GM12874 (cell line): ENCODE data around the gene THEM5.

Experiments
- CTCF ChIP-seq: IDR thresholded peaks from 2 replicates; pipeline ENCODE4 v1.5.1; 2011; ENCODE audit warnings: low read depth, mild to moderate bottlenecking, control low read depth, low read length, moderate library complexity; ENCODE audit not compliant: insufficient read depth

THEM5 gene

DNA sequence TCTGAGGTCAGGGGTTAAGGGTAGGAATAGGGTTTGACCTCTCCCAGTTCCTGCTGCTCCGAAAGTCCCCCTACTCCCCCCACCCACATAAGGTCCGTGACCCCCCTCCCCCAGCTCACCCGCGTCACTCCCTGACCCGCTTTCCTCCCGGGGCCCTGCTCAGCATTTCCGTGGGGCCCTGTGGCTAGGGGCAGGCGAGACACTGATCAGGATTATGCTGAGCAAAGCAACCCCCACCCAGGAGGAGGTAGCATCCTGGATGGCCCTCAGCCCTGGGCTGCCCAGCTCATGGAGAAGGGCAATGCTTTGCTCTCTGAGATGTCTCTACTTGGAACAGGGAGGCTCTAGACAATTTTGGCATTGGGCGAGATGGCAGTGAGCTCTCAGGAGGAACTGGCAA lies 25.7 kb downstream of the THEM5 start:
- TF ChIP-seq CTCF: no peak

DNA sequence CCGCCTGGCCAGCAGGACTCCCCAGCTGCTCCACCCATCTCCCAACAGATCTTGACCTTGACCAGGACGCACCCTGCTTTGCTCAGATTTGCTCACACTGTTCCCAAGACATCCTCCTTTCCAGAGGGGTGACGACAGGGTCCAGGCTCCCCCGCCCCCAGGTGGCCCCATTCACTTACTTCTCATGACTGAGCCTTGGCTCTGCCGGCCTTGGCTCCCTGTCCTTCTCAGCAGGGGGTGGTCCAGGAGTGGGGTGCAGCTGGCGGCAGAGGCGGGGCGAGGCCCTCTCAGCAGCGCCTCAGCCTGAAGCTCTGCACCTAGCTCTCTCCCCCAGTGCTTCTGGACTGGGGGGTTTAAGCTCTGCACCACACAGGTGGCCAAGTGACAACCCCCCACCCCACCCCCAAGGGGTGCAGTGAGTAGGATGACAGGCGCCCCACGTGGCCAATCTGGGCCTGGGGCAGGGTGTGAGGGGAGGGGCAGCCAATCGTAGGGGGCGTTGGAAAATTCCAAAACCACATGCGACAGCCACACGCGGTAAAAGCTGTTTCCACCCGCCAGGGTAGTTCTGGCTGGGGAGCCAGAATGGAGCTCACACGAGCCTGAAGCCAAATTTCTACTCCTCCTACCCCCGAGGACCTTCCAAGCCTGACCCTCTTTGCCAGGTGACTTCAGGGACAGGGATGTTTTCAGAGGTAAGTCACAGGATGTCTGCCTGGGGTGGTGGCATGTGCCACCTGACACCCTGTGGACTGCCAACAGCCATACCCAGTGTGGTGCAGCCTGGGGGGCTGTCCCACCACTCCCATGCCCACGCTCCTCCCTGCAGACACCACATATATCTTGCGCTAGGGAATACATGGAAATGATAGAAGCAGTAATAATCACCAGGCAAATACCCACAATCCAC lies 27.5 kb downstream of the THEM5 start:
- no peak for TF ChIP-seq CTCF

GRCh38 chr1:151825204-151825603 lies 28.3 kb downstream of the THEM5 start:
- TF ChIP-seq CTCF: no peak

DNA sequence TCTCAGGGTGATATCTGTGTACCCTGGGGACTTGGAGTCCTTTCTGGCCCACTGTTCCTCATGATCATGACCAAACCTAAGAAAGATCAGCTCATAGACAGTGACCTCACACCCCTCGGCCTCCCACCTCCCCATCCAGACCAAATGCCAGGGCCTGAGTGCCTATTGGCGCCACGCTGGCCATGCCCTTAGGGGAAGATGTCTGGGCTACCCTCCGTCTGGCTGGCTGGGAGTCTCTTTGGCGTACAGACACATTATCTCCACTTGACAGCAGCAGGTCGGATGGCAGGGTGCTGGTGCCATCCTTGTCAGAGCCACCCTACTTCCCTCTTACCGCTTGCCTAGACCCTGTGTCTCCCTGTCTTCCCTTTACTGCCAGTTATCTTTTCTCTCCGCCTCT lies 30.3 kb downstream of the THEM5 start:
- TF ChIP-seq CTCF: no peak

DNA sequence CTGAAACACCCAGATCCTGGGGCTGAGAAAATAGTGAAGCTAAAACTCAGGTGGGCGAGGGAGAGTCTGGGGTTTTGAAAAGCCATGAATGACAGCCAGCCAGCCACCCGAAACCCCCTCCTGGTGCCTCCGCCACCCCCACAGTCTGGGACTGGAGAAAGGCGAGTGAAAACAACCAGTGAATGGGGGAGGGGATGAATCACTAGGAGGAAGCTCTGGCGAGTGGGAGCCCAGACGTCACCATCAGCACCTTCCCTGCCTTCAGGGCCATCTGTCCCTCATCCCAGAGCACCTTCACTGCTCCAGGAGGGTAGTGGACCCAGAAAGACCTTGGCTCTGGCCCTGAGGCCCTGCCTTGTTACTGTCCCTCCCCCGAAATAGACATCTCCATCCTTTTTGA lies 31.1 kb downstream of the THEM5 start:
- TF ChIP-seq CTCF: no peak

DNA sequence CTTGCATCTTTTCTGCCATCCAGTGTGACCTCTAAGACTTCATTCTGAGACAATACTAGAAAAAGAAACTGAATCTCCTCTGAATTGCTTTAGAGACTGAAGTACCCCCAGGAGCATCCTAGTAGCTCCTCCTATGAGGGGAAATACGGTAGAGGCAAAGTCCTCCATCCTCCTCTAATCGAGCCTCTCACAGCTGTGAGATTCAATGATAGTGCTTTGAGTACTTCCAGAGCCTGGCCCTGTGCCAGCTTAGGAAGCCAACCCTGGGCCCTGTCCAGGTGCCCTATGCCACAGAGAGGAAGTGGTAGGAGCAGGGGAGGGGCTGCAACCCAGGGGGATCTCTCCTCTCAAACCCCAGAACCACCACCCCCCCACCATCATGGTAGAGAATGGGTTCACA lies 32.6 kb downstream of the THEM5 start:
- TF ChIP-seq CTCF: no peak

DNA sequence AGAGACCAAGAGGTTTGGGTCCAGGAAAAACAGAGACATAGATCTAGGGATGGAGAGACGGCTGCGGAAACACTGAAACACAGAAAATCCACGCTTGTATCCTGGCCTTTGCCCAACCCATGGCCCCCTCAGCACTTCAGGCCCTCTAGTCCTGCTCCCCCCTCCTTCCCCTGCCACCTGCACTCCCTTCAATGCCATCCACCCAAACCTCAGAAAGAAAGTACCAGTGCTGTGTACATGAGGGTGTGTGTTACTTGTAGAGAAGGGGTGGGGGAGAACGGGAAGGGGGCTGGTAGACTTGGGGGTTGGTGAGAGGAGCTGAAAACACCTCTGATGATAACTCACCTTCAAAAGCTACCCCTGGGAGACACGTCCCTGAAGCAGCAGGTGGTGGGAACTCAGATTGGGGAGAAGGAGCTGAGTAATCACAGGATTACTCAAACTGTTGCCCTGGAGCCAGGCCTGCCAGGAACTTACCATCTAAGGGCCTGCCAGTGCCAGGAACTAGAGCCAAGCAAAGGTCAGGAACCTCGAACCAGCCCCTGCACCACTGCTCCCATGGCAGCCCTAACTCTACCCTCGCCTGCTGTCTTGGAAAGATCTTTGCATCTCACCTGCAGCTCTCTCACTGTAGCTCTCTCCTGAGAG lies 33.4 kb downstream of the THEM5 start:
- TF ChIP-seq CTCF: no peak
